GM12878 (cell line): ENCODE results near the gene ADGRV1. TPM values are rescaled to one million over a fixed set of nuclear protein-coding genes. Genes with fewer than 3 reads are reported as not detected.

Source experiments
- ATAC-seq: fragments of 200-7000 bp; cut with Tn5 transposase; 3 replicates; pipeline ENCODE4 v1.9.1; 2020; ENCODE audit warnings: mild to moderate bottlenecking, moderate library complexity
- BruUV-seq: library from RNA; stranded (reverse); fragments of 400-500 nt; replicated peaks from 2 replicates; lab custom pipeline; 2021; lab: Mats Ljungman, UMichigan
- CTCF ChIA-PET: fragments of 300-600 bp; sonication (Branson Sonifier 250); formaldehyde crosslinking; extraction: SDS; loops from one replicate; lab custom pipeline; 2021; ENCODE audit warnings: inconsistent platforms; lab: Yijun Ruan, JAX
- POLR2A ChIA-PET: fragments of 350-600 bp; formaldehyde crosslinking; extraction: SDS; loops from one replicate; lab custom pipeline; 2021; ENCODE audit warnings: inconsistent platforms; lab: Charles Lee
- RAD21 ChIA-PET: fragments of 300-600 bp; sonication (Branson Sonifier 250); formaldehyde crosslinking; loops from one replicate; lab custom pipeline; 2023; ENCODE audit warnings: antibody characterized with exemption; ENCODE audit not compliant: unreplicated experiment; lab: Charles Lee
- SMC1A ChIA-PET: fragments of 300-600 bp; sonication (Branson Sonifier 250); formaldehyde crosslinking; loops from one replicate; lab custom pipeline; 2023; ENCODE audit not compliant: unreplicated experiment, uncharacterized antibody; lab: Charles Lee
- DNase-seq: peaks from one replicate; pipeline ENCODE4 v3.0.0-alpha.2; 2011; ENCODE audit warnings: low read depth, low spot score
- FAIRE-seq: peaks from 3 replicates; lab custom pipeline; 2011; peaks lifted over from hg19 to GRCh38; lab: Jason Lieb, UNC
- H2AFZ ChIP-seq: 2 replicates; pipeline ENCODE4 v1.6.0; 2011; ENCODE audit warnings: low read depth, low read length, control low read depth; ENCODE audit not compliant: control insufficient read depth
- H3K27ac ChIP-seq: 2 replicates; pipeline ENCODE4 v1.5.1; 2011; ENCODE audit warnings: control low read depth; ENCODE audit not compliant: control insufficient read depth, insufficient read depth
- H3K27me3 ChIP-seq, 2 experiments: replicated peaks in 1 of 2; 2 replicates each; pipeline versions ENCODE4 v1.6.0 to v1.6.1; 2011; ENCODE audit warnings: low read length in 1 of 2; ENCODE audit not compliant: control insufficient read depth in 2 of 2, insufficient read depth in 2 of 2
- H3K36me3 ChIP-seq, 2 experiments: 2 replicates each; pipeline ENCODE4 v1.5.1; 2011; ENCODE audit warnings: low read length in 1 of 2; ENCODE audit not compliant: control insufficient read depth in 2 of 2, insufficient read depth in 2 of 2
- H3K4me1 ChIP-seq: 2 replicates; pipeline ENCODE4 v1.6.1; 2011; ENCODE audit warnings: mild to moderate bottlenecking, low read length, moderate library complexity, mixed read lengths; ENCODE audit not compliant: control insufficient read depth, insufficient read depth
- H3K4me2 ChIP-seq: 2 replicates; pipeline ENCODE4 v1.6.0; 2011; ENCODE audit warnings: control low read depth; ENCODE audit not compliant: control insufficient read depth, insufficient read depth
- H3K4me3 ChIP-seq: fragments of 200-600 bp; sonication (generic); 2 replicates; pipeline ENCODE4 v1.5.1; 2016
- H3K79me2 ChIP-seq: 2 replicates; pipeline ENCODE4 v1.6.0; 2011; ENCODE audit warnings: low read length; ENCODE audit not compliant: control insufficient read depth, insufficient read depth
- H3K9ac ChIP-seq: 2 replicates; pipeline ENCODE4 v1.8.0; 2011; ENCODE audit warnings: low read length, control low read depth, mixed read lengths; ENCODE audit not compliant: control insufficient read depth, insufficient read depth
- H3K9me3 ChIP-seq: replicated peaks from 3 replicates; pipeline ENCODE4 v1.5.1; 2011; ENCODE audit warnings: mild to moderate bottlenecking, low read length; ENCODE audit not compliant: control insufficient read depth, insufficient read depth
- H4K20me1 ChIP-seq: 2 replicates; pipeline ENCODE4 v1.6.0; 2011; ENCODE audit not compliant: control insufficient read depth, insufficient read depth
- BACH1 ChIP-seq: fragments of 450-650 bp; IDR thresholded peaks from 2 replicates; pipeline ENCODE4 v1.6.1; 2017; ENCODE audit warnings: mild to moderate bottlenecking, borderline replicate concordance
- FOS ChIP-seq: IDR thresholded peaks from 3 replicates; pipeline ENCODE4 v1.6.1; 2011; ENCODE audit warnings: borderline replicate concordance; ENCODE audit not compliant: insufficient read length; ENCODE audit errors: extremely low read depth
- NR2C1 ChIP-seq: fragments of 450-650 bp; IDR thresholded peaks from 2 replicates; pipeline ENCODE4 v1.6.1; 2017; ENCODE audit warnings: antibody characterized with exemption, mild to moderate bottlenecking, moderate library complexity
- NRF1 ChIP-seq: conservative IDR thresholded peaks from 2 replicates; pipeline ENCODE4 v1.6.1; 2011; ENCODE audit warnings: mild to moderate bottlenecking, low read depth, low read length, improper control_type of control experiment
- WGBS: methylation state at CpG from one replicate; pipeline ENCODE4 v1.1.6; 2016; ENCODE audit warnings: low lambda C conversion rate; ENCODE audit not compliant: insufficient replicate concordance, insufficient coverage; ENCODE audit errors: missing lambda C conversion rate; 5-methylcytosine and 5-hydroxymethylcytosine counted together
- in situ Hi-C: fragments of 300-500 bp; cut with MboI; formaldehyde crosslinking; loops from 9 replicates; pipeline ENCODE4 v1.14.3; 2018; ENCODE audit warnings: mixed read lengths
- intact Hi-C: fragments of 100-400 bp; cut with micrococcal nuclease; formaldehyde crosslinking; loops from one replicate; pipeline ENCODE4 v1.14.2; 2022; ENCODE audit not compliant: unreplicated experiment
- polyA plus RNA-seq, 11 experiments: library from polyadenylated mRNA; depleted of rRNA in 4 of 11; unstranded in 6 of 11; stranded (reverse) in 5 of 11; fragments of >200 nt; fragmentation: Nextera tagmentation in 4 of 11; fragmentation: Illumina TruSeq in 1 of 11; extraction: Ambion mirVana in 4 of 11; extraction: Trizol in 1 of 11; gene quantifications; 1 replicate in 1 of 11; 2 replicates in 10 of 11; pipeline versions ENCODE4 v1.2.1 to v1.2.3, GENCODE V29; 2011 to 2016; ENCODE audit warnings: inconsistent platforms in 2 of 11, missing spikeins in 2 of 11, low read depth in 1 of 11
- total RNA-seq, 4 experiments: library from RNA; depleted of rRNA in 3 of 4; stranded (reverse); fragments of >200 nt in 3 of 4; fragmentation: Illumina TruSeq in 1 of 4; extraction: Trizol in 1 of 4; gene quantifications; 2 replicates each; pipeline versions ENCODE4 v1.2.1 to v1.2.3, GENCODE V29; 2013 to 2021
- TF ChIP-seq, protein P1 (sequence below): fragments of 450-650 bp; IDR thresholded peaks from 2 replicates; pipeline ENCODE4 v1.6.1; 2016; ENCODE audit warnings: mild to moderate bottlenecking

The ADGRV1 gene
- total and polyA plus RNA-seq, 10 of the 15 experiments (the other 5 are each of a cell fraction or from before 2014, with no cell fraction given): 0.04 to 8.1 (median 0.16) TPM; not detected in 1

- no peak for TF ChIP-seq FOS
- TF ChIP-seq, protein P1, sequence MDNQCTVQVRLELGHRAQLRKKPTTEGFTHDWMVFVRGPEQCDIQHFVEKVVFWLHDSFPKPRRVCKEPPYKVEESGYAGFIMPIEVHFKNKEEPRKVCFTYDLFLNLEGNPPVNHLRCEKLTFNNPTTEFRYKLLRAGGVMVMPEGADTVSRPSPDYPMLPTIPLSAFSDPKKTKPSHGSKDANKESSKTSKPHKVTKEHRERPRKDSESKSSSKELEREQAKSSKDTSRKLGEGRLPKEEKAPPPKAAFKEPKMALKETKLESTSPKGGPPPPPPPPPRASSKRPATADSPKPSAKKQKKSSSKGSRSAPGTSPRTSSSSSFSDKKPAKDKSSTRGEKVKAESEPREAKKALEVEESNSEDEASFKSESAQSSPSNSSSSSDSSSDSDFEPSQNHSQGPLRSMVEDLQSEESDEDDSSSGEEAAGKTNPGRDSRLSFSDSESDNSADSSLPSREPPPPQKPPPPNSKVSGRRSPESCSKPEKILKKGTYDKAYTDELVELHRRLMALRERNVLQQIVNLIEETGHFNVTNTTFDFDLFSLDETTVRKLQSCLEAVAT: no peak
Observed at GRCh38 chr5:91089758-91090157, 531.2 kb downstream of the ADGRV1 start (continued).

DNA sequence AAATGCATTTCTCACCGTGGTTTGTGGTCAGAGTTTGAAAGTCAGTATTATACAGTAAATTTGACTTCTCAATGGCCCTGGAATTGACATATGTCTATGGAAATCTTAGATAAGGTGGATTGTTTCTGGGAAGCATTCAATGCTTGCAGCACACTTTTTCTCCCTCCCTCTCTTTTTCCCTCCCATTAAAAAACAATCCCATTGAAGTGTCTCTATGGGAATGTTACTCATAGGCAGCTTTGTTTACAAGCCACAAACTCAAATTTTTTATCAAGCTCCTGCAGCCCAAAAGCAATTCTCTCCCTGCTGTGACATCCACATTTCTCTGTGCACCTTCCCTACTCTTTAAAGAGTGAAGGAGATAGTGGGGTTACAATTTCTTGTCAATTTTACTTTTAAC is 532.4 kb downstream of the ADGRV1 start:
- Histone ChIP-seq H3K4me3 (no peak overlapping the region), H3K27ac (no peak overlapping the region)
- RAD21 ChIA-PET: no interaction called here
- BruUV-seq: no TSS peak
- TF ChIP-seq BACH1 (no peak), NRF1 (no peak), NR2C1 (no peak)
- TF ChIP-seq, all 136 proteins: peak for 0
- Histone ChIP-seq H3K9ac (no peak overlapping the region), H3K27me3 (no peaks in the 10 kb centered on the region), H3K79me2 (no peaks in the 10 kb centered on the region), H2AFZ (no peak overlapping the region), H4K20me1 (no peaks in the 10 kb centered on the region), H3K36me3 (no peaks in the 10 kb centered on the region), H3K9me3 (no peaks in the 10 kb centered on the region; the same call in 2 of the 3 replicates), H3K4me1 (no peaks in the 10 kb centered on the region), H3K4me2 (no peak overlapping the region)
- no peak for DNase-seq
- 0% methylated on average over 1 of the region's 1 CpG for WGBS
- ChIA-PET SMC1A (interaction anchor here (2.0 kb wide), 1 partner anchor 158 kb away, joined by 7 read pairs; no protein-coding TSS in a partner anchor), POLR2A (no interaction called here), CTCF (interaction anchor here (1.1 to 2.3 kb wide), 2 partner anchors 294 to 329 kb away, joined by 4 to 7 read pairs; no protein-coding TSS in a partner anchor)
- ATAC-seq: no peak
- intact Hi-C loops (no loop called here), in situ Hi-C loops (no loop called here)
- no peak for FAIRE-seq
